Activated CD8-positive, alpha-beta memory T cell treated with anti-CD3 and anti-CD28 coated beads, Interleukin-2, amount 10 ng/mL, durations not matched to agents 7 days and 5 days (primary cell): ENCODE measurements around the gene TEN1. TPM values are rescaled to one million over a fixed set of nuclear protein-coding genes. Genes with fewer than 3 reads are reported as not detected.

Experiments
- ATAC-seq: fragments of 150-1000 bp; cut with Tn5 transposase; one replicate; pipeline ENCODE4 v1.10.0; 2021; ENCODE audit warnings: moderate library complexity
- CTCF ChIA-PET: fragments of 350-600 bp; sonication (Branson Sonifier 250); formaldehyde crosslinking; loops from one replicate; lab custom pipeline; 2021; ENCODE audit warnings: antibody characterized with exemption; lab: Charles Lee
- DNase-seq: peaks from one replicate; pipeline ENCODE4 v3.0.0-alpha.2; 2020
- H3K27ac Mint-ChIP-seq: one replicate; pipeline ENCODE4 v1.8.0; 2021; ENCODE audit warnings: mild to moderate bottlenecking, mixed read lengths
- H3K27me3 Mint-ChIP-seq: one replicate; pipeline ENCODE4 v1.8.0; 2021; ENCODE audit warnings: mixed read lengths
- H3K36me3 Mint-ChIP-seq: one replicate; pipeline ENCODE4 v1.8.0; 2021; ENCODE audit warnings: mild to moderate bottlenecking, mixed read lengths
- H3K4me1 Mint-ChIP-seq: one replicate; pipeline ENCODE4 v1.8.0; 2021; ENCODE audit warnings: mixed read lengths
- H3K4me3 Mint-ChIP-seq: one replicate; pipeline ENCODE4 v1.8.0; 2021; ENCODE audit warnings: mild to moderate bottlenecking, moderate library complexity, mixed read lengths
- H3K9me3 Mint-ChIP-seq: one replicate; pipeline ENCODE4 v1.8.0; 2022; ENCODE audit warnings: low read depth, mixed read lengths
- total RNA-seq, 2 experiments: library from RNA; stranded (reverse); gene quantifications; one replicate each; pipeline ENCODE4 v1.2.3, GENCODE V29; 2021

TEN1 gene, protein sequence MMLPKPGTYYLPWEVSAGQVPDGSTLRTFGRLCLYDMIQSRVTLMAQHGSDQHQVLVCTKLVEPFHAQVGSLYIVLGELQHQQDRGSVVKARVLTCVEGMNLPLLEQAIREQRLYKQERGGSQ
- 10 to 100 TPM; 13.3 to 15.1 TPM for total RNA-seq

- no peaks in the 10 kb centered on the region for H3K9me3 Mint-ChIP-seq
- ATAC-seq = peak; percentile 98
- no peaks in the 10 kb centered on the region for H3K27me3 Mint-ChIP-seq
- peak within 1 kb of the TSS; percentile 99 for H3K27ac Mint-ChIP-seq
- H3K4me1 Mint-ChIP-seq = peaks cover 40% of the 10 kb centered on the region
- H3K4me3 Mint-ChIP-seq = peak within 1 kb of the TSS; percentile 97
- peaks cover 8% of the 10 kb centered on the region for H3K36me3 Mint-ChIP-seq
- CTCF ChIA-PET = interaction anchor here (0.6 to 1.1 kb wide), 4 partner anchors 21 to 97 kb away, joined by 3 read pairs; partner anchors contain the start of genes CDK3 and MRPL38
- DNase-seq = peak; percentile 99
Observed at GRCh38 chr17:75978938-75979704, at the start of gene TEN1, which contains the start of gene ACOX1. Gene TEN1, plus strand, starts transcription at chr17:75979240. Its CDS starts 6,953 bp downstream, at chr17:75986193. Gene ACOX1, minus strand, starts transcription at chr17:75979166. Its CDS starts 93 bp downstream, at chr17:75979073.

- Mint-ChIP-seq H3K9me3 (no peaks in the 10 kb centered on the region), H3K4me3 (no peak overlapping the region), H3K27me3 (no peaks in the 10 kb centered on the region), H3K4me1 (no peaks in the 10 kb centered on the region), H3K36me3 (peaks cover 4% of the 10 kb centered on the region), H3K27ac (no peak overlapping the region)
- DNase-seq = no peak
- CTCF ChIA-PET = interaction anchor here (1.5 to 1.6 kb wide), 2 partner anchors 13 to 83 kb away, joined by 3 to 4 read pairs; no protein-coding TSS in a partner anchor
- no peak for ATAC-seq
Observed at GRCh38 chr17:75931062-75931461, 48.0 kb upstream of the TEN1 start.

DNA sequence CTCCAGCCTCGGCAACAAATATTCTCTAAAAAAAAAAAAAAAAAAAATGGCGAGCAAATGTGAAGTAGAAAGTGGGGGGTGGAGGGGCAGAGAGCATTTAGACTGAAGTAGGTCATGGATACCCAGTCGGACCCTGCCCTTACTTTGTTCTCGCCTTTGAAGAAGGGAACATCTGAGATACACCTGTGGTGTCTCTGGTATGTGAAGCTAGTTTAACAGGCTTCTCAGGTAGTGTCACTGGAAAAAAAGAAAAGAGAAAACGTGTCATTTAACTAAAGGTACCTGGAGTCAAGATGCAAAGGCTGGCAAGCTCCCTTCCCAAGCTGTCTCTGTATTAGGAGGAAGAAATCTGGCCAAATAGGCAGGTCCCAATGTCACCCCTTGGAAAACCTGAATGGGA is 46.2 kb upstream of the TEN1 start:
- H3K9me3 Mint-ChIP-seq = no peaks in the 10 kb centered on the region
- H3K36me3 Mint-ChIP-seq = peaks cover 4% of the 10 kb centered on the region
- H3K27ac Mint-ChIP-seq = no peak overlapping the region

DNA sequence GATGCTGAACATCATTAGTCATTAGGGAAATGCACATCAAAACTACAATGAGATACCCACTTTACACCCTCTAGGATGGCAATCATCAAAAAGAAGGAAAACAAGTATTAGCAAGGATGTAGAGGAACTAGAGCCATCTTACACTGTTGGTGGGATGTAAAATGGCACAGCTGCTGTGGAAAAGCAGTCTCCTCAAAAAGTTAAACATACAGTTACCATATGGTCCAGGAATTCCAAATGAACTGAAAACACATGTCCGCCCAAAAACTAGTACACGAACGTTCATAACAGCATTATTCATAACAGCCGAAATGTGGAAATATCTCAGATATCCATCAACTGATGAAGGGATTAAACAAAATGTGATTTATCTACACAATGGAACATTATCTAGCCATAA is 45.2 kb upstream of the TEN1 start:
- CTCF ChIA-PET = interaction anchor here (1.1 kb wide), 1 partner anchor 474 kb away, joined by 3 read pairs; no protein-coding TSS in a partner anchor
- no peaks in the 10 kb centered on the region for H3K27me3 Mint-ChIP-seq
- H3K4me3 Mint-ChIP-seq = no peak overlapping the region
- H3K27ac Mint-ChIP-seq = no peak overlapping the region
- H3K9me3 Mint-ChIP-seq = no peaks in the 10 kb centered on the region
- H3K4me1 Mint-ChIP-seq = no peaks in the 10 kb centered on the region
- H3K36me3 Mint-ChIP-seq = peaks cover 4% of the 10 kb centered on the region
- no peak for DNase-seq
- no peak for ATAC-seq

More for the DNA sequence above, 46.2 kb upstream of the TEN1 start:
- Mint-ChIP-seq H3K27me3 (no peaks in the 10 kb centered on the region), H3K4me1 (no peaks in the 10 kb centered on the region), H3K4me3 (no peak overlapping the region)
- no peak for ATAC-seq
- CTCF ChIA-PET = interaction anchor here (0.7 to 1.6 kb wide), 3 partner anchors 81 to 475 kb away, joined by 3 to 6 read pairs (median 4); no protein-coding TSS in a partner anchor
- no peak for DNase-seq

- H3K27ac Mint-ChIP-seq = no peak overlapping the region
- no peak for DNase-seq
- no peak overlapping the region for H3K4me3 Mint-ChIP-seq
- no peaks in the 10 kb centered on the region for H3K27me3 Mint-ChIP-seq
- peaks cover 16% of the 10 kb centered on the region for H3K4me1 Mint-ChIP-seq
- CTCF ChIA-PET = interaction anchor here (0.7 kb wide), 1 partner anchor 10 kb away, joined by 3 read pairs; no protein-coding TSS in a partner anchor
- no peaks in the 10 kb centered on the region for H3K9me3 Mint-ChIP-seq
- no peak for ATAC-seq
- peaks cover 2% of the 10 kb centered on the region for H3K36me3 Mint-ChIP-seq
Observed at GRCh38 chr17:75937652-75938051, 41.4 kb upstream of the TEN1 start.

DNA sequence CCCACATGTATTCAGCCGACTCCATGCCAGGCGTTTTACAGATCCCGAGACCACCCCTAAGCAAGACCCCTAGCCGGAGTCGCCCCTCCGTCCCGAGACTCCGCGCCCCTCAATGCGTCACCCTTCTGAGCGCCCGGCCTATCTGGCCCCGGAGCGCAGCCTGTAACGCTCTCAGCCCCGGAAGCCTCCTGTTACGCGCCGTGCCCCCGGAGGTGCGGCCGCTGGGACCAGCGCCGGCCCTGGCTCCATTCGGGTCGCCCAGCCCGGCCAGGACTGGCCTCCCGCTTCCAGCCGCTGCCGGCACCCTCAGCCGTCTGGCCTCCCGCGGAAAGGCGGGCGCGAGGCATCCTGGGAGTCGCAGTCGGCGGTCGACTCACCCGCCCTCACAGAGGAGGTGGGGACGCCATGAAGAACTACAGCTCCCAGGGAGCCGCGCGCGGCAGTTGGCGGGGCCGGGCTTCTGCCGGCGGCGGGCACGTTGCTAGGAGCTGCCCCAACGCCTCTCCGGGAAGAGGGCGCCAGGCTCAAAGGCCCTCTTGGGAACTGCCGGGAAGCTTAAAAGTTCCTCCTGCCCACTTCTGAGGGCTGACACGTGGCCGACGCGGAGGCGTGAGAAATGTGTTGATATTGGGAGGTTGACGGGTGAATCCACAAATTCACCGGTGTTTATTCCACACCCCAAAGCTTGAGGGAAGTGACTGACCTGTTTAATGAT is 38.2 kb upstream of the TEN1 start, which contains the start of gene FBF1:
Gene FBF1, minus strand, starts transcription at position 316 of the 715 bp plus-strand sequence. CDS start 2,893 bp downstream, outside the sequence.
- peaks cover 16% of the 10 kb centered on the region for H3K4me1 Mint-ChIP-seq
- H3K9me3 Mint-ChIP-seq = no peaks in the 10 kb centered on the region
- ATAC-seq (peak; percentile 99), DNase-seq (peak; percentile 94)
- no peaks in the 10 kb centered on the region for H3K36me3 Mint-ChIP-seq
- H3K27ac Mint-ChIP-seq = peak within 1 kb of the TSS; percentile 78
- no peaks in the 10 kb centered on the region for H3K27me3 Mint-ChIP-seq
- peak within 1 kb of the TSS; percentile 86 for H3K4me3 Mint-ChIP-seq
- CTCF ChIA-PET = interaction anchor here (0.7 to 1.5 kb wide), 6 partner anchors 13 to 241 kb away, joined by 3 to 5 read pairs (median 3); partner anchors contain the start of genes MRPL38 and TRIM65

DNA sequence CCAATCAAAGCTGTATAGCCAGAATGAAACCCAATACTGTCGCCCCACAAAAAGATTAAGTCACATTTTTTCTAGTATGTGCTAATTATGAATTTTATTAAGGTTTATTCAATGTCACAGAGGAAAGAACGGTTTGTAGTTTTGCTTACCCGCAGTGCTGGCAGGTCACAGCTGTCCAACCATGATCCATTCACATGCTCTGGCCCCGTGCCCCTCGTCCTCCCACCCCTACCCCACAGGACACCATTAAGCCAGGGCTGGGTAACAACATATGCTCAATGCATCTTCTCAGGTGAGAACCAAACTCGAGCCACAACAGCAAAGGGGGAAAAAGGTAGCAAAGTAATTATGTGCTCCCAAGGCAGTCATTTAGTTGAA is 37.6 kb upstream of the TEN1 start:
- no peak for DNase-seq
- CTCF ChIA-PET = interaction anchor here (0.7 to 1.5 kb wide), 5 partner anchors 36 to 241 kb away, joined by 3 to 5 read pairs (median 3); partner anchors contain the start of genes MRPL38 and TRIM65
- no peaks in the 10 kb centered on the region for H3K27me3 Mint-ChIP-seq
- peak overlapping the region; percentile 63 for H3K27ac Mint-ChIP-seq
- no peaks in the 10 kb centered on the region for H3K36me3 Mint-ChIP-seq
- peak overlapping the region; percentile 86 for H3K4me3 Mint-ChIP-seq
- no peak for ATAC-seq
- no peaks in the 10 kb centered on the region for H3K9me3 Mint-ChIP-seq
- H3K4me1 Mint-ChIP-seq = peaks cover 16% of the 10 kb centered on the region

DNA sequence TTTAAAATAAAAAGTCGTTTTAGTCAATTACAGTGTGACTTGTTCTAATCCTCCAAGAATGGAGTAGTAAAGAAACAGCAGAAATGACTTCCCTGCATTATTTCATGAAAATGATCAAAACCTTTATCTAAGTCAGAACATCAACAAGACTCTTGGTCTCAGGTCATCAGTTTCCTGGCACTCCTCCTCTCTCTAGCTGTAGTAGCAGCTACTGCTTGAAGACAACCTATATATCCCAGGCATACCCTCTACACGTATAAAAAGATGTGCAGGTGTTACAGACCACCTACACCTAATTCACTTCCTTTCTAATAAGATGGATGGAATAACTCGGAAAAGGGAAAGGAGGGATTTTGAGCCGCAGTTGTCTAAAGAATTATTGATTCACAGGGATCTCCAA is 36.6 kb upstream of the TEN1 start:
- CTCF ChIA-PET = no interaction called here

GRCh38 chr17:75943491-75943890 is 35.5 kb upstream of the TEN1 start:
- Mint-ChIP-seq H3K36me3 (peaks cover 2% of the 10 kb centered on the region), H3K4me1 (peaks cover 16% of the 10 kb centered on the region), H3K27ac (no peak overlapping the region), H3K27me3 (no peaks in the 10 kb centered on the region), H3K4me3 (no peak overlapping the region), H3K9me3 (no peaks in the 10 kb centered on the region)
- ATAC-seq = no peak
- DNase-seq = no peak
- CTCF ChIA-PET = interaction anchor here (1.5 kb wide), 1 partner anchor 62 kb away, joined by 3 read pairs; no protein-coding TSS in a partner anchor

More for the DNA sequence above, 36.6 kb upstream of the TEN1 start:
- Mint-ChIP-seq H3K27ac (no peak overlapping the region), H3K4me1 (peaks cover 16% of the 10 kb centered on the region), H3K9me3 (no peaks in the 10 kb centered on the region), H3K4me3 (no peak overlapping the region), H3K36me3 (peaks cover 2% of the 10 kb centered on the region), H3K27me3 (no peaks in the 10 kb centered on the region)
- ATAC-seq (no peak), DNase-seq (no peak)

- no peak for ATAC-seq
- Mint-ChIP-seq H3K27me3 (no peaks in the 10 kb centered on the region), H3K4me3 (no peak overlapping the region), H3K9me3 (no peaks in the 10 kb centered on the region), H3K4me1 (peaks cover 13% of the 10 kb centered on the region), H3K36me3 (peaks cover 6% of the 10 kb centered on the region), H3K27ac (no peak overlapping the region)
- no peak for DNase-seq
- CTCF ChIA-PET = interaction anchor here (1.7 kb wide), 1 partner anchor 69 kb away, joined by 5 read pairs; no protein-coding TSS in a partner anchor
Observed at GRCh38 chr17:75945211-75945610, 33.8 kb upstream of the TEN1 start.

GRCh38 chr17:75950421-75950820 is 28.6 kb upstream of the TEN1 start:
- no peaks in the 10 kb centered on the region for H3K27me3 Mint-ChIP-seq
- ATAC-seq = no peak
- no peak for DNase-seq
- CTCF ChIA-PET = no interaction called here
- no peak overlapping the region for H3K27ac Mint-ChIP-seq
- H3K36me3 Mint-ChIP-seq = peaks cover 22% of the 10 kb centered on the region
- no peak overlapping the region for H3K4me3 Mint-ChIP-seq
- peaks cover 18% of the 10 kb centered on the region for H3K4me1 Mint-ChIP-seq
- no peaks in the 10 kb centered on the region for H3K9me3 Mint-ChIP-seq

DNA sequence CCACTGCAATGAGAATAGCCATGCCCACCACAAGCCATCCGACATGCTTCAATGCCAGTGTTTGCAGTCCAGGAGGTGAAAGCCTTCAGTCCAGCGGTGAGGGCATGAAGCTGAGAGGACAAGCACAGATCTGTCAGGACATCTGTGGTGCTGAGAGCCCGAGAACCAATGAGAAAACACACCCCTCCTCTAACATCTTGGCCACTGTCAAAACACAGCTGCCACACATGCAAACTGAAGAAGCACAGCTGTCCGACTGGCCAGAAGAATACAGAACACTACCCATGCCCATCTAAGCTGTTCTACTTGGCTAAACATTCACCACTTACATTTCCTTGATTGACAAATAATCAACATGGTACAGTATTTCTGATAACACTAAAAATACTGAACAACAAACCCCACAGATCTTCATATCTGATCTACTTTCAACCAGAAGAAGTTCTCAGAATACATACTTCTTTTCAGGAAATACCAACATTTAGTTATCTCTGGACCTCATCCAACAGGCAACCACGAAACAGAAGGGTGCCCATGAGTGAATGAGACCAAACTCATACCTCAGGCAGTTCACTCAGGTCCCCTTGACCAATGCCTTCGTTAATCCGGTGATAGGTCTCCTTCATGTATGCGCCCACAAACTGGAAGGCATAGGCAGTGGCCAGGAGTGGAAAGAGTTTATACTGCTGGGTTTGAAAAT is 28.0 kb upstream of the TEN1 start:
- DNase-seq (no peak), ATAC-seq (peak; percentile 68)
- Mint-ChIP-seq H3K27ac (peak overlapping the region; percentile 70), H3K4me1 (peaks cover 18% of the 10 kb centered on the region), H3K36me3 (peaks cover 26% of the 10 kb centered on the region), H3K9me3 (no peaks in the 10 kb centered on the region), H3K4me3 (no peak overlapping the region), H3K27me3 (no peaks in the 10 kb centered on the region)
- CTCF ChIA-PET = no interaction called here
